Measurements from ENCODE around the gene ADGRL1. TPM values are rescaled to one million over a fixed set of nuclear protein-coding genes. Genes with fewer than 3 reads are reported as not detected.

ADGRL1 gene
- total and polyA plus RNA-seq, 10 of the 15 experiments (the other 5 are each of a cell fraction or from before 2014, with no cell fraction given), result 0.05 to 4.8 (median 0.71) TPM

GRCh38 chr19:14142262-14143190 lies 63.4 kb downstream of the ADGRL1 start:
- no peaks in the 10 kb centered on the region for H3K4me1 ChIP-seq (ENCODE audit: control insufficient read depth, insufficient read depth, low read length)
- POLR2A ChIA-PET, result no interaction called here
- CTCF ChIA-PET, result interaction anchor here (0.8 to 1.3 kb wide), 2 partner anchors 57 to 206 kb away, joined by 3 to 4 read pairs; no protein-coding TSS in a partner anchor
- no TSS peak for BruUV-seq (replicated peaks)
- H4K20me1 ChIP-seq (ENCODE audit: control insufficient read depth, insufficient read depth), result no peaks in the 10 kb centered on the region
- no peak overlapping the region for H2AFZ ChIP-seq (ENCODE audit: control insufficient read depth, low read depth, low read length)
- no peaks in the 10 kb centered on the region for H3K27me3 ChIP-seq (replicated peaks in 1 of 2; ENCODE audit: control insufficient read depth in 2 of 2, insufficient read depth in 2 of 2, low read length in 1 of 2)
- FAIRE-seq (no peak), DNase-seq (ENCODE audit: low read depth, low spot score) (no peak), ATAC-seq (no peak)
- SMC1A ChIA-PET (ENCODE audit: uncharacterized antibody, unreplicated experiment), result interaction anchor here (1.1 kb wide), 1 partner anchor 42 kb away, joined by 3 read pairs; no protein-coding TSS in a partner anchor
- H3K36me3 ChIP-seq (ENCODE audit: control insufficient read depth in 2 of 2, insufficient read depth in 2 of 2, low read length in 1 of 2), result no peaks in the 10 kb centered on the region
- H3K27ac ChIP-seq (ENCODE audit: control insufficient read depth, insufficient read depth), result no peak overlapping the region
- in situ Hi-C loops (cut with MboI) (no loop called here), intact Hi-C loops (cut with micrococcal nuclease; ENCODE audit: unreplicated experiment) (no loop called here)
- 89% methylated on average over 12 of the region's 12 CpGs for WGBS (ENCODE audit: insufficient coverage, insufficient replicate concordance, low lambda C conversion rate, missing lambda C conversion rate)
- H3K9me3 ChIP-seq (replicated peaks; ENCODE audit: control insufficient read depth, insufficient read depth, low read length), result no peaks in the 10 kb centered on the region
- no peak overlapping the region for H3K4me2 ChIP-seq (ENCODE audit: control insufficient read depth, insufficient read depth)
- no peak overlapping the region for H3K9ac ChIP-seq (ENCODE audit: control insufficient read depth, insufficient read depth, low read length)
- TF ChIP-seq MYB (IDR thresholded peaks at IDR 0.05; ENCODE audit: borderline replicate concordance, low read depth, low read length) (no peak), ATF2 (IDR thresholded peaks at IDR 0.05; ENCODE audit: low read length) (no peak), NFIC (IDR thresholded peaks at IDR 0.05; ENCODE audit: low read depth, low read length) (no peak), ZBTB4 (CRISPR knock-in tag; IDR thresholded peaks at IDR 0.05) (no peak)
- H3K79me2 ChIP-seq (ENCODE audit: control insufficient read depth, insufficient read depth, low read length), result peaks cover 3% of the 10 kb centered on the region
- RAD21 ChIA-PET (ENCODE audit: unreplicated experiment), result no interaction called here
- no peak overlapping the region for H3K4me3 ChIP-seq

Data from GM12878 (cell line).